ENCODE results near the gene MYO5A.

DNA sequence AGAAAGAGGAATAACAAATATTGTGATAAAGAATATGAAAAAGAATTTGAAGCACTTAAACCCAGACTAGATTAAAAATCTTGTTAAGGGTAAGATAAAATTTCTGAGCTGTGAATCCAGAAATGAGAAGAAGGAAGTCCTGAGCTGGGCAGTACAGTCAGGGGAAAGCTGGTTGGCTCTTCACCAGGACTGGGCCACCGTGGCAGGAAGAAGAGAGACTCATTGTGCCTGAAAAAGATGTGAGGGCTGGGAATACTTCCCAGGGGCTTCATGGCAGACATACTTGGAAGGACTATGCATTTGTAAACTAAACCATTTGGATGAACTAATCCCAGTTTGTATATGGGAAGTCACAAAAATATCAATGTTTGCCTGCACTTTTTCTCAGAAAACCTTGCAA, 204.6 kb downstream of the MYO5A start:
- TF ChIP-seq, protein P1, sequence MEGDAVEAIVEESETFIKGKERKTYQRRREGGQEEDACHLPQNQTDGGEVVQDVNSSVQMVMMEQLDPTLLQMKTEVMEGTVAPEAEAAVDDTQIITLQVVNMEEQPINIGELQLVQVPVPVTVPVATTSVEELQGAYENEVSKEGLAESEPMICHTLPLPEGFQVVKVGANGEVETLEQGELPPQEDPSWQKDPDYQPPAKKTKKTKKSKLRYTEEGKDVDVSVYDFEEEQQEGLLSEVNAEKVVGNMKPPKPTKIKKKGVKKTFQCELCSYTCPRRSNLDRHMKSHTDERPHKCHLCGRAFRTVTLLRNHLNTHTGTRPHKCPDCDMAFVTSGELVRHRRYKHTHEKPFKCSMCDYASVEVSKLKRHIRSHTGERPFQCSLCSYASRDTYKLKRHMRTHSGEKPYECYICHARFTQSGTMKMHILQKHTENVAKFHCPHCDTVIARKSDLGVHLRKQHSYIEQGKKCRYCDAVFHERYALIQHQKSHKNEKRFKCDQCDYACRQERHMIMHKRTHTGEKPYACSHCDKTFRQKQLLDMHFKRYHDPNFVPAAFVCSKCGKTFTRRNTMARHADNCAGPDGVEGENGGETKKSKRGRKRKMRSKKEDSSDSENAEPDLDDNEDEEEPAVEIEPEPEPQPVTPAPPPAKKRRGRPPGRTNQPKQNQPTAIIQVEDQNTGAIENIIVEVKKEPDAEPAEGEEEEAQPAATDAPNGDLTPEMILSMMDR (IDR thresholded peaks at IDR 0.05), result no peak
- TF ChIP-seq ZNF219 (CRISPR knock-in tag; IDR thresholded peaks at IDR 0.05; ENCODE audit: borderline replicate concordance), result no peak
- TF ChIP-seq, protein P2, sequence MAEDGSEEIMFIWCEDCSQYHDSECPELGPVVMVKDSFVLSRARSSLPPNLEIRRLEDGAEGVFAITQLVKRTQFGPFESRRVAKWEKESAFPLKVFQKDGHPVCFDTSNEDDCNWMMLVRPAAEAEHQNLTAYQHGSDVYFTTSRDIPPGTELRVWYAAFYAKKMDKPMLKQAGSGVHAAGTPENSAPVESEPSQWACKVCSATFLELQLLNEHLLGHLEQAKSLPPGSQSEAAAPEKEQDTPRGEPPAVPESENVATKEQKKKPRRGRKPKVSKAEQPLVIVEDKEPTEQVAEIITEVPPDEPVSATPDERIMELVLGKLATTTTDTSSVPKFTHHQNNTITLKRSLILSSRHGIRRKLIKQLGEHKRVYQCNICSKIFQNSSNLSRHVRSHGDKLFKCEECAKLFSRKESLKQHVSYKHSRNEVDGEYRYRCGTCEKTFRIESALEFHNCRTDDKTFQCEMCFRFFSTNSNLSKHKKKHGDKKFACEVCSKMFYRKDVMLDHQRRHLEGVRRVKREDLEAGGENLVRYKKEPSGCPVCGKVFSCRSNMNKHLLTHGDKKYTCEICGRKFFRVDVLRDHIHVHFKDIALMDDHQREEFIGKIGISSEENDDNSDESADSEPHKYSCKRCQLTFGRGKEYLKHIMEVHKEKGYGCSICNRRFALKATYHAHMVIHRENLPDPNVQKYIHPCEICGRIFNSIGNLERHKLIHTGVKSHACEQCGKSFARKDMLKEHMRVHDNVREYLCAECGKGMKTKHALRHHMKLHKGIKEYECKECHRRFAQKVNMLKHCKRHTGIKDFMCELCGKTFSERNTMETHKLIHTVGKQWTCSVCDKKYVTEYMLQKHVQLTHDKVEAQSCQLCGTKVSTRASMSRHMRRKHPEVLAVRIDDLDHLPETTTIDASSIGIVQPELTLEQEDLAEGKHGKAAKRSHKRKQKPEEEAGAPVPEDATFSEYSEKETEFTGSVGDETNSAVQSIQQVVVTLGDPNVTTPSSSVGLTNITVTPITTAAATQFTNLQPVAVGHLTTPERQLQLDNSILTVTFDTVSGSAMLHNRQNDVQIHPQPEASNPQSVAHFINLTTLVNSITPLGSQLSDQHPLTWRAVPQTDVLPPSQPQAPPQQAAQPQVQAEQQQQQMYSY (CRISPR knock-in tag; IDR thresholded peaks at IDR 0.05), result no peak
